Bronchial epithelial cell (primary cell): ENCODE measurements around the gene APOBEC4. TPM values are rescaled to one million over a fixed set of nuclear protein-coding genes. Genes with fewer than 3 reads are reported as not detected.
A peak's percentile ranks its signal among the peaks of the same experiment; 100 is the strongest.

Experiments used
- DNase-seq: peaks from one replicate; pipeline ENCODE4 v3.0.0-alpha.2; 2010; ENCODE audit warnings: low read depth
- FAIRE-seq: peaks from 2 replicates; lab custom pipeline; 2011; peaks lifted over from hg19 to GRCh38; lab: Jason Lieb, UNC
- H3K27me3 ChIP-seq: 2 replicates; pipeline ENCODE4 v1.5.1; 2011; ENCODE audit warnings: low read length; ENCODE audit not compliant: control insufficient read depth, insufficient read depth
- H3K36me3 ChIP-seq: 2 replicates; pipeline ENCODE4 v1.5.1; 2011; ENCODE audit warnings: low read length; ENCODE audit not compliant: control insufficient read depth, insufficient read depth
- H3K4me3 ChIP-seq: 2 replicates; pipeline ENCODE4 v1.5.1; 2011; ENCODE audit warnings: mild to moderate bottlenecking, low read depth, low read length, control low read depth
- total RNA-seq: library from RNA; depleted of rRNA; stranded (reverse); fragments of >200 nt; gene quantifications from 2 replicates; pipeline ENCODE4 v1.2.1, GENCODE V29; 2014
- TF ChIP-seq, protein P1 (sequence below): IDR thresholded peaks from 2 replicates; pipeline ENCODE4 v1.5.1; 2011; ENCODE audit warnings: mild to moderate bottlenecking, moderate library complexity, low read length, control low read depth, inconsistent platforms; ENCODE audit not compliant: insufficient read depth, severe bottlenecking

The APOBEC4 gene
- total RNA-seq, 1 donor from 2014 or later, result not detected

DNA sequence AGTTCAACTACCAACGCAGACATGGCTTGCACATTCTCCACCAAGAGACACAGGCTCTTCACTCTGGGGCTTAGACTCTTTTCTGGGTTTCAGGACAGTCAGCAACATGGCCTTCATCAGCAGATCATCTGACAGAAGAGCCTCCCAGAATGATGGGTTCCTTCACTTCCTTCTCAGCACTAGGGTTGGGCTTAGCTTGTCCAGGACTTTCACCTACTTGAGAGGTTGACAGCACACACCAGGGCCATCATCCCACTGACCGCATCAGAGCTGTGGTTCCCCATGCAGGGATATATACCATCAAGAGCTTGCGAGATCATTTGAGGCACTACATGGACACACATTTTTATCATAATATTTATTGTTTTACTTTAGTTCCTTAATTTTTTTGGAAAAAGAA, 52.5 kb downstream of the APOBEC4 start:
- TF ChIP-seq, protein P1, sequence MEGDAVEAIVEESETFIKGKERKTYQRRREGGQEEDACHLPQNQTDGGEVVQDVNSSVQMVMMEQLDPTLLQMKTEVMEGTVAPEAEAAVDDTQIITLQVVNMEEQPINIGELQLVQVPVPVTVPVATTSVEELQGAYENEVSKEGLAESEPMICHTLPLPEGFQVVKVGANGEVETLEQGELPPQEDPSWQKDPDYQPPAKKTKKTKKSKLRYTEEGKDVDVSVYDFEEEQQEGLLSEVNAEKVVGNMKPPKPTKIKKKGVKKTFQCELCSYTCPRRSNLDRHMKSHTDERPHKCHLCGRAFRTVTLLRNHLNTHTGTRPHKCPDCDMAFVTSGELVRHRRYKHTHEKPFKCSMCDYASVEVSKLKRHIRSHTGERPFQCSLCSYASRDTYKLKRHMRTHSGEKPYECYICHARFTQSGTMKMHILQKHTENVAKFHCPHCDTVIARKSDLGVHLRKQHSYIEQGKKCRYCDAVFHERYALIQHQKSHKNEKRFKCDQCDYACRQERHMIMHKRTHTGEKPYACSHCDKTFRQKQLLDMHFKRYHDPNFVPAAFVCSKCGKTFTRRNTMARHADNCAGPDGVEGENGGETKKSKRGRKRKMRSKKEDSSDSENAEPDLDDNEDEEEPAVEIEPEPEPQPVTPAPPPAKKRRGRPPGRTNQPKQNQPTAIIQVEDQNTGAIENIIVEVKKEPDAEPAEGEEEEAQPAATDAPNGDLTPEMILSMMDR, result no peak
- no peak for DNase-seq
- no peak overlapping the region for H3K4me3 ChIP-seq
- no peaks in the 10 kb centered on the region for H3K27me3 ChIP-seq
- H3K36me3 ChIP-seq, result no peaks in the 10 kb centered on the region
- FAIRE-seq, result no peak

DNA sequence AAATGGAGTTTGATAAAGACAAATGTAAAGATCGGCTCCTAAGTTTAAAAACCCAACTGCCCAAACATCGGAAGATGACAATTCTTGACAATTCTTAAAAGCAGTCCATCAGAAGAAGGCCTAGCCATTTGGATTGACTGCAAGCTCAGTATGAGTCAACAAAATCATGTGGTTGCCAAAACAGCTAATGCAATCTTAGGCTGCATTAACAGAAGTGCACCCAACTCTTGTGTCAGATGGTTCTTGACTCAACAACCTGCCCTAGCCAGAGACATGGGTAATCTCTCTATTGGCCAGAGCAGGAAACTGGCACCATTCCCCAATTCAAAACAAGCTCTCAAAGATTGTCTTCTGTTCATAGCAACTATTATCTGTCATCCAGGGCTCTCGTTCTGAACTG, 53.0 kb downstream of the APOBEC4 start:
- Histone ChIP-seq H3K4me3 (no peak overlapping the region), H3K36me3 (no peaks in the 10 kb centered on the region), H3K27me3 (no peaks in the 10 kb centered on the region)
- no peak for FAIRE-seq
- DNase-seq, result peak; percentile 95
- TF ChIP-seq, protein P1, result no peak

DNA sequence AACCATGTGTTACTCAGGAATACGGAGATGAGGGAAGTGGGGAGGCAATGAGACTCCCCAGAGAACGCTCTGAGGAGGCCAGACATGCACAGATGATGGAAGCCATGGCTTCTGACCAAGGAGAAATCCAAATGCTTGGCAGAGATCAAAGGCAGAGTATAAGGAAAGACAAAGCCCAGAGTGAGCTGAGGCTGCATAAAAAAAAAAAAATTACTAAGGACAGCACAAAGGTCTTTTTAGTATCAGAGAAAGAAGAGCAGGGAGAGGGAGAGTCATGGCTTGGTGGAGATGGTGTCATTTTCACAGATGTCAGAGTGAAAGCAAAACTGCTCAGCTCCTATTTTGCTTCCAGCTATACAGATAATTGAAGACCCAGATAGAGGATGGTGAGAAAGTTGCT, 54.7 kb downstream of the APOBEC4 start:
- no peak for FAIRE-seq
- Histone ChIP-seq H3K4me3 (no peak overlapping the region), H3K36me3 (no peaks in the 10 kb centered on the region), H3K27me3 (no peaks in the 10 kb centered on the region)
- TF ChIP-seq, protein P1, result no peak
- no peak for DNase-seq

DNA sequence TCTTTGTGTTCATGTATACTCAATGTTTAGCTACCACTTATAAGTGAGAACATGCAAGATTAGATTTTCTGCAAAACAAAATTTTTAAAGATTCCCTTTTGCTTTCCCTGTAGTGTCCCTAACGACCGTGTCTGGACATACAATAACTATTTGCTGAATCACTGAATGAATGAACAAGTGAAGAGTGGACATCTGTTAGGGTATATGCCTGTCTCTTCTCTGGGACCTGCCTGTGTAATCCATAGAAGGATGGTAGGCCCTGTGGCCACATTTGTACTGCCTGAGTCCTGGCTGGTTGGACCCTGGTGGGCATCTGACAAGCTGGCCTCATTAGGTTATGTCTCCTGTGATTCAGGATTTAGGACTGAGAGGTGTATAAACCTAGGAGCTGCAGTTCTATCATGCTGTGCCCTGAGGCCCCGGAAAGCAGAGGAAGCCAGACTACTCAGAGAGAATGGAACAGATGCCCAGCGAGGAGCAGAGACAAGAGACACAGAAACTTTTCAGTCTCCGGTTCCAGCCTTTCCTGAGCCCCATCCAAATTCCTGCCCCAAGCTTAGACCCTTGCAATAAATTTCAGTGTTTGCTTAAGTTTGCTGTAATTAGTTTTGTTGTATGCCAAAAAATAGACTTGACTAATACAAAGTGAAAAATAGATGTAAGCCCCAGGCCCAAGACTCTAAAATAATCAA, 55.3 kb downstream of the APOBEC4 start:
- TF ChIP-seq, protein P1, result no peak
- no peak for FAIRE-seq
- Histone ChIP-seq H3K4me3 (no peak overlapping the region), H3K36me3 (no peaks in the 10 kb centered on the region), H3K27me3 (no peaks in the 10 kb centered on the region)
- DNase-seq, result no peak

DNA sequence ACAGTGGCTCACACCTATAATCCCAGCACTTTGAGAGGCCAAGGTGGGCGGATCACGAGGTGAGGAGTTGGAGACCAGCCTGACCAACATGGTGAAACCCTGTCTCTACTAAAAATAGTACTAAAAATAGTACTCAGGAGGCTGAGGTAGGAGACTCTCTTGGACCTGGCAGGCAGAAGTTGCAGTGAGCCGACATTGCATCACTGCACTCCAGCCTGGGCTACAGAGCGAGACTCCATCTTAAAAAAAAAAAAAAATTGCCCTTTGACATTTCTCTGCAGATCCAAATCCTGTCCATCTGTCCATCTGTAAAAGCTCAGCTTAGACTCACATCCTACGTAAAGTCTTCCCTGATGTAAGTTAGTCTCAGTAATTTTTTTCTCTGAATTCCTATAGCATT, 56.6 kb downstream of the APOBEC4 start:
- no peak for FAIRE-seq
- TF ChIP-seq, protein P1, result no peak
- Histone ChIP-seq H3K27me3 (no peaks in the 10 kb centered on the region), H3K4me3 (no peak overlapping the region), H3K36me3 (no peaks in the 10 kb centered on the region)
- no peak for DNase-seq

Other genes with a start within 250 kb of the APOBEC4 start
- under 0.01 and 0.26 TPM in 2 replicates for gene NMNAT2, start 234.9 kb downstream of the APOBEC4 start, total RNA-seq
- gene SMG7, start 180.8 kb downstream of the APOBEC4 start, total RNA-seq, result 17.9 and 18.3 TPM in 2 replicates
- gene NCF2, start 62.9 kb downstream of the APOBEC4 start, total RNA-seq, result 96.4 and 202 TPM in 2 replicates
- 95.3 and 182 TPM in 2 replicates for gene ARPC5, start 17.5 kb downstream of the APOBEC4 start, total RNA-seq
- gene RGL1, start 151.8 kb upstream of the APOBEC4 start, total RNA-seq, result 0.26 and 0.64 TPM in 2 replicates